ENCODE data around the gene PNLDC1. TPM values are rescaled to one million over a fixed set of nuclear protein-coding genes. Genes with fewer than 3 reads are reported as not detected.

The PNLDC1 gene, protein sequence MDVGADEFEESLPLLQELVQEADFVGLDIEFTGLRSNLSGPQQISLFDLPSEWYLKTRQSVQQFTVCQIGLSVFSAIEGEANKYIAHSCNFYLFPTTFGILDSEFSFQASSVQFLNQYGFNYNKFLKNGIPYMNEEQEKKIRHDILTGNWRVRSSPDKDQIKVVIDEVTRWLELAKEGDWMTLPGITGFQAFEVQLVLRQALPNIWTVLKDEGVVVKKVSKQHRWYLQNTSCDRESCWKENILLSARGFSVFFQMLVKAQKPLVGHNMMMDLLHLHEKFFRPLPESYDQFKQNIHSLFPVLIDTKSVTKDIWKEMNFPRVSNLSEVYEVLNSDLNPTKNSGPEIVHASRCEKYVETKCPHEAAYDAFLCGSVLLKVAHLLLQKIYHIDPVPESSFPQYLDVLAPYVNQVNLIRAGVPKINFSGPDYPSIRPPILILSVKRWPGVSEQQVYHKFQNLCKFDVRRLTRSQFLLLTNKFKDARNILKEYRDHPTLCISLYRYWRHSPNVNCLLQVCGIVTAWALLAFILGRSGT
- under 1 TPM; 0.74 to 0.82 TPM for total RNA-seq

DNA sequence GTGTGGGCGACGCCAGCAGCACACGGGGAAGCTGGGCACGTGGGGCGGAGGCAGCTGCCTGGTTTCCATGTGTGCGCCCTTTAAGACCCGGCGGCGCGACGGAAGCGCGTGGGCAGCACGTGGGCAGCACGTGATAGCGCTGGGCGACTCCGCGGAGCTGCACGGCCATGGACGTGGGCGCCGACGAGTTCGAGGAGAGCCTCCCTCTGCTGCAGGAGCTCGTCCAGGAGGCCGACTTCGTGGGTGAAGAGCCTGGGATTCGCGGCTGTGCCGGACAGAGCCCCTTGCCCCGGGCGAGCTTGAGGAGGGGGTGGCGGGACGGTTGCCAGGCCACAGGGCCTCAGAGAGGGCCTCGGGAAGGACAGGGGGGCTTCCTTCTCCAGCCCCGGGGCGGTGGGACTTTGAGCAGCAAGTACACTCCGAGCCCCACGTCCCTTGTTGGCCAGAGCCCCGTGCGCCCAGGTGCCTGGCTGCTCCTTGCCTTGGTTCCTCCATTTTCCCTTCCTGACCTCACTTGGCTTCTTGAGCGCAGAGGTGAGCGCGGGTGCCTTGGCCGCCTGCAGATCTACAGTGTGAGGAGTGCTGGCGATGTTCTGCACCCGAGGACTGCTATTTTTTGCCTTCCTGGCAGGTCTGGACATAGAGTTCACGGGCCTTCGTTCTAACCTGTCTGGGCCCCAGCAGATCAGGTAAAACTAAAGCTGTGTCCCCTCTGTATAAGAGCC lies at the start of gene PNLDC1:
TSS of gene PNLDC1 (plus strand) at position 136 of the 725 bp plus-strand sequence. CDS start at position 168, 32 bp downstream.
- ATAC-seq (replicated peaks): no peak
- peaks cover 41% of the 10 kb centered on the region for H3K36me3 Mint-ChIP-seq (ENCODE audit: low read depth)
- H3K4me3 Mint-ChIP-seq: no peak within 1 kb of the TSS
- H3K4me1 Mint-ChIP-seq: peaks cover 6% of the 10 kb centered on the region
- no peaks in the 10 kb centered on the region for H3K27me3 Mint-ChIP-seq
- H3K9me3 Mint-ChIP-seq: no peaks in the 10 kb centered on the region
- H3K27ac Mint-ChIP-seq: no peak within 1 kb of the TSS

- H3K4me3 Mint-ChIP-seq: no peak overlapping the region
- peaks cover 100% of the 10 kb centered on the region for H3K36me3 Mint-ChIP-seq (ENCODE audit: low read depth)
- no peaks in the 10 kb centered on the region for H3K9me3 Mint-ChIP-seq
- no peaks in the 10 kb centered on the region for H3K4me1 Mint-ChIP-seq
- H3K27ac Mint-ChIP-seq: no peak overlapping the region
- no peaks in the 10 kb centered on the region for H3K27me3 Mint-ChIP-seq
- ATAC-seq (replicated peaks): no peak
These were observed 48.6 kb upstream of the PNLDC1 start for GRCh38 chr6:159751448-159751847.

DNA sequence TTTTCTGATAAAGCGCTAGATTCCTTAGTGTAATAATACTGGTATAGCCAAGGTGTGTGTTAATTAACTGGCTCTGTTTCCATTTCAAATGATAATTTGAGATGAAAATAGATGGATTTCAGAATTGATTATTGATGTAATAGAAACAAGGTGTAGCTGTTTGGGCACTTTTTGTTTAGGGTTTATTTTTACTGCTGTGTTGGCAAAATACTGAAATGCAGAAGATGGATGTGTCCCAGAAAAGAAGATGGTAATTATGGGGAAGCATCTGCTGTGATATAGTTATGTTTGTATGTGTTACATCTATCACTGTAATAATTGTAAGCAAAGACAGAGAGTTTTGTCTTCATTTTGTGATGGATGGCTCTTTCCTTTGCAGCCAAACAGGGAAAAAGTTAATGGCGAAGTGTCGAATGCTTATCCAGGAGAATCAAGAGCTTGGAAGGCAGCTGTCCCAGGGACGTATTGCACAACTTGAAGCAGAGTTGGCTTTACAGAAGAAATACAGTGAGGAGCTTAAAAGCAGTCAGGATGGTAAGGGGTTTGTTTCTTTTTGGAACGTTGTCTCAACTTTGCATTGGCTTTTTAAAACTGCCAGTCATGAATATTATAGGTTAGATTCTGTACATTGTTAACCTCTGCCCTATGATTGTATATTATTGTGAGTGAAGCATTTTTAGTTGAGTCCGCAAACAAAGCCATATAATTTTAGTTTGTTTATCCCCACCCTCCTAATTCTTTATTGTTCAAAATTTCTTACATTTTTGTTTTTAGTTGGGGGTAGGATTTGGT lies 46.8 kb upstream of the PNLDC1 start:
- ATAC-seq (replicated peaks): no peak
- Mint-ChIP-seq H3K4me3 (no peak overlapping the region), H3K36me3 (ENCODE audit: low read depth) (peaks cover 100% of the 10 kb centered on the region), H3K27me3 (no peaks in the 10 kb centered on the region), H3K27ac (no peak overlapping the region), H3K9me3 (no peaks in the 10 kb centered on the region), H3K4me1 (no peaks in the 10 kb centered on the region)

DNA sequence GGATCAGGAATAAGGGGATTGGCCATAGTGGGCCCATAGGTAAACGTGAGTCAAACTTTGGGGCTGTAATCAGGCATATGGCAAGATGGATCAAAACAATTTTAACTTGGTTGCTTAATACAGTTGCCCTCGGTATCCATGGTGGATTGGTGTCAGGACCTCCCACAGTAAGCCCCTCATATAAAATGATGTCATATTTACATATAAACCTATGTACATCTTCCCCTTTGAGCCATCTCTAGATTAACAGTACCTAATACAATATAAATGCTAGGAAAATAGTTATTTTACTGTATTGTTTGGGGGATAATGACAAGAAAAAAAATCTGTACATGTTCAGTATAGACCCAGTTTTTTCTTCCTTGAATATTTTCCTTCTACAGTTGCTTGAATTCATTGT lies 45.7 kb upstream of the PNLDC1 start:
- no peaks in the 10 kb centered on the region for H3K9me3 Mint-ChIP-seq
- no peaks in the 10 kb centered on the region for H3K27me3 Mint-ChIP-seq
- peaks cover 96% of the 10 kb centered on the region for H3K36me3 Mint-ChIP-seq (ENCODE audit: low read depth)
- peaks cover 4% of the 10 kb centered on the region for H3K4me1 Mint-ChIP-seq
- ATAC-seq (replicated peaks): no peak
- H3K4me3 Mint-ChIP-seq: no peak overlapping the region
- no peak overlapping the region for H3K27ac Mint-ChIP-seq

GRCh38 chr6:159754959-159755914 lies 44.8 kb upstream of the PNLDC1 start:
- H3K36me3 Mint-ChIP-seq (ENCODE audit: low read depth): peaks cover 94% of the 10 kb centered on the region
- H3K27ac Mint-ChIP-seq: no peak overlapping the region

DNA sequence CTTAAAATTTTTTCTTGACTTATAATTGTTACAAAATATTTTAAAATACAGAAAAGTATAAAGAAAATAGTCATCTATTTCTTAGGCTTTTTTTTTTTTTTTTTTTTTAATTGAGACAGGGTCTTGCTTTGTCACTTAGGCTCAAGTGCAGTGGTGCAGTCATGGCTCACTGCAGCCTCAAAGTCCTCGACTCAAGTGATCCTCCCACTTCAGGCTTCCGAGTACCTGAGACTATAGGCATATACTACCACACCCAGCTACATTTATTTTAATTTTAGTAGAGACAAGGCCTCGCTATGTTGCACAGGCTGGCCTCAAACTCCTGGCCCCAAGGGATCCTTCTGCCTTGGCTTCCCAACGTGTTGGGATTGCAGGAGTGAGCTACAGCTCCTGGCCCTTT lies 43.6 kb upstream of the PNLDC1 start:
- Mint-ChIP-seq H3K36me3 (ENCODE audit: low read depth) (peaks cover 93% of the 10 kb centered on the region), H3K27ac (no peak overlapping the region), H3K27me3 (no peaks in the 10 kb centered on the region), H3K4me3 (no peak overlapping the region), H3K9me3 (no peaks in the 10 kb centered on the region), H3K4me1 (peaks cover 20% of the 10 kb centered on the region)
- no peak for ATAC-seq (replicated peaks)

More at GRCh38 chr6:159754959-159755914, 44.8 kb upstream of the PNLDC1 start:
- H3K4me1 Mint-ChIP-seq: peaks cover 10% of the 10 kb centered on the region
- no peaks in the 10 kb centered on the region for H3K27me3 Mint-ChIP-seq
- H3K9me3 Mint-ChIP-seq: no peaks in the 10 kb centered on the region
- H3K4me3 Mint-ChIP-seq: no peak overlapping the region
- no peak for ATAC-seq (replicated peaks)

- Mint-ChIP-seq H3K27me3 (no peaks in the 10 kb centered on the region), H3K36me3 (ENCODE audit: low read depth) (peaks cover 90% of the 10 kb centered on the region), H3K4me1 (peaks cover 25% of the 10 kb centered on the region), H3K4me3 (no peak overlapping the region), H3K27ac (peak overlapping the region; percentile 67), H3K9me3 (no peaks in the 10 kb centered on the region)
- ATAC-seq (replicated peaks): no peak
These were observed 41.8 kb upstream of the PNLDC1 start for GRCh38 chr6:159758031-159759001.

DNA sequence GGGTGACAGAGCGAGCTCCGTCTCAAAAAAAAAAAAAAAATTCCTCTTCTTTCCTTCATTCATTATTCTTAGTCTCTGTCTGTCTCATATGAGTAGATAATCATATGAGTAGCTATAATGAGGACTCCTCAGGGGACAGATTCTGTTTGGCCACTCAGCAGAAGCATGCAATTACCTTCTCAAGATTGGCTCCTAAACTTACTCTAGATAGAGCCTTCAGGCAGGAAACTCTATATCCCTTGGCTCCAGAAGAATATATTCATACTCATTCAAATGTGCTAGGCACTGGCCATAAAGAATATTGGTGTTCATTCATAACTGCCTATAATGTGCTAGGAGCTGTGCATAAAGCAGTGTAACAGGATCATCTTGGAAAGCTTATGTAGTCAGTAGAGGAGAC lies 40.4 kb upstream of the PNLDC1 start:
- Mint-ChIP-seq H3K4me1 (peaks cover 25% of the 10 kb centered on the region), H3K4me3 (peak overlapping the region; percentile 90), H3K36me3 (ENCODE audit: low read depth) (peaks cover 90% of the 10 kb centered on the region), H3K9me3 (no peaks in the 10 kb centered on the region), H3K27me3 (no peaks in the 10 kb centered on the region), H3K27ac (peak overlapping the region; percentile 3)
- no peak for ATAC-seq (replicated peaks)

- Mint-ChIP-seq H3K36me3 (ENCODE audit: low read depth) (peaks cover 90% of the 10 kb centered on the region), H3K4me1 (peaks cover 25% of the 10 kb centered on the region), H3K27me3 (no peaks in the 10 kb centered on the region), H3K4me3 (peak overlapping the region; percentile 90), H3K9me3 (no peaks in the 10 kb centered on the region), H3K27ac (peak overlapping the region; percentile 94)
- ATAC-seq (replicated peaks): no peak
These were observed 39.4 kb upstream of the PNLDC1 start for GRCh38 chr6:159760602-159761057.

- peak; percentile 1 for ATAC-seq (replicated peaks)
- no peaks in the 10 kb centered on the region for H3K27me3 Mint-ChIP-seq
- peaks cover 25% of the 10 kb centered on the region for H3K4me1 Mint-ChIP-seq
- H3K4me3 Mint-ChIP-seq: peak overlapping the region; percentile 90
- H3K36me3 Mint-ChIP-seq (ENCODE audit: low read depth): peaks cover 90% of the 10 kb centered on the region
- no peaks in the 10 kb centered on the region for H3K9me3 Mint-ChIP-seq
- H3K27ac Mint-ChIP-seq: peak overlapping the region; percentile 94
These were observed 38.8 kb upstream of the PNLDC1 start for GRCh38 chr6:159761129-159761872.

DNA sequence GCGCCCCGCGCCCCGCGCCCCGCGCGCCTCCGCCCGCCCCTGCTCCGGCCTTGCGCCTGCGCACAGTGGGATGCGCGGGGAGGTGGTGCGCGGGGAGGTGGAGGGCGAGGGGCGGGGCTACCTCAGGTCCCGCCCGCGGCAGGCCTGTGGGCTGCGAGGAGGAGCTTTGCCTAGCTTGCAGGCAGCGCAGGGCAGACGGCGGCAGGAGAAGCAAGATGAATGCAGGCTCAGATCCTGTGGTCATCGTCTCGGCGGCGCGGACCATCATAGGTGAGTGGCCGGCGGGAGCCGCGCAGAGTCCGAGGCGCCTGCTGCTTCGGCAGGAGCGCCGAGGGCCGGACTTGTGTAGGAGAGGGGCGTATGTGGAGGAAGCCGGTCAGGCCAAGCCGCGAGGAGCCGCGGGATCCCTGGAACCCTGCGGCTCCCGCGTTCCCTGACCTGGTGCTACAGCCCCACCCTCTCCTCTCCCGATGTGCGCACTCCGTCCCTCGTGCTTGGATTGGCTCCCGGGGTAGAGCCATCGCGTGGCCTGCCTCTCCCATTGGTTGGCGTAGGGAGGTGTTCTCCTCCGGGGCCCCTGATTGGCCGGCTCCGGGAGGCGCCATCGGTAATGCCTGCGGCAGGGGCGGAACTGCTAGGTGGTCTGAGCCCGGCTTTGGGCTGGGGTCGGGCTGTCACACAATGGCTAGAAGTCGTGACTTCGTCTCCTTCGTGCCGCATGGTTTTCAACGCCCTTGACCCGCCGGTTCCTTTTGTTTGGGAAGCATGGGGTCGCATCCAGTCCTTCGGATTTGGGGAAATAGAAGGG lies 38.0 kb upstream of the PNLDC1 start, which contains the start of gene ACAT2:
TSS of gene ACAT2 (plus strand) at position 173 of the 808 bp plus-strand sequence. CDS start at position 216, 43 bp downstream.
- peak within 1 kb of the TSS; percentile 94 for H3K27ac Mint-ChIP-seq
- peaks cover 25% of the 10 kb centered on the region for H3K4me1 Mint-ChIP-seq
- no peaks in the 10 kb centered on the region for H3K9me3 Mint-ChIP-seq
- no peaks in the 10 kb centered on the region for H3K27me3 Mint-ChIP-seq
- peak; percentile 98 for ATAC-seq (replicated peaks)
- H3K4me3 Mint-ChIP-seq: peak within 1 kb of the TSS; percentile 90
- H3K36me3 Mint-ChIP-seq (ENCODE audit: low read depth): peaks cover 90% of the 10 kb centered on the region
